Fibroblast of skin of left quadriceps (primary cell): Measurements from ENCODE around the gene PCP4L1.
"Not testable (repeated sequence)": the region's sequence is repeated elsewhere in the genome, so short reads cannot be mapped to it uniquely, and the experiment has no call there.

Experiments
- DNase-seq, 2 experiments: peaks; one replicate each; pipeline ENCODE4 v3.0.0-alpha.2; 2013; ENCODE audit warnings: low read depth in 2 of 2

Gene PCP4L1

DNA sequence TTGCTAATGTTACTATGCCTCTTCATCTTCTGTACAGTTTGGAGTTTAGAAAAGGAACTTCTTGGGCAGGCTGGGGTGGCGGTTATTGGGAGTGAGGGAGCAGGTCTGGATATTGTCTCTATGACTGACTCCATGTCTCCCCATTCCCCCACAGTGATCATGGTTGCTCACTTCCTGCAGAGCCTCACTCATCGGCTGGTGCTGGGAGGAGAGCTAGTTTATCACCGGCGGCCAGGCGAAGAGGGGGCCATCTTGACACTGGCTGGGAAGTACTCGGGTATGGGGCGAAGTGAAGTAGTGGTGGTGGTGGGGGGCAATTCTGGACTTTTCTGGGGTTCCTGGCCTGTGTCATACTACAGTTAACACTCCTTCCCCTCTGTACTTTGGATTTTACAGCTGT lies 30.5 kb upstream of the PCP4L1 start:
- DNase-seq: no peak

- DNase-seq: no peak
Observed at GRCh38 chr1:161229896-161230295, 28.6 kb upstream of the PCP4L1 start.

DNA sequence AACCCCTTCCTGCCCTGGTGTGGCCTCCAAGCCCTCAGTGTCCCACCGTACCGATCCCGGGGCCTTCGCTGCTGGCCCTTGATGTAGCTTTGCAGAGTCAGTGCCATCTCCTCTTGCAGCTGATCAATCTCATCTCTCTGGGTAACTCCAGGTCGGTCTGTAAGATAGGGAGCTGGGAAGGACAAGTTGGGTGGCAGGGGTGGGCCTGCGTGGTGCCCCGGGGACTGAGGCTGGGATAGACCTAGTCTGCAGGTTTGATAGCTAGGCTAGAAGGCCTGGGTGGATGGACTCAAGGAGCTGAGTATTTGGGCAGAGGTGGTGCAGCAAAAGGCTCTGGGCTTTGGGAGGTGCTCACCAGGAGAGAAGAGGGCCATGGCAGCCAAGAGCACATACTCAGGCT lies 27.8 kb upstream of the PCP4L1 start:
- DNase-seq: no peak

DNA sequence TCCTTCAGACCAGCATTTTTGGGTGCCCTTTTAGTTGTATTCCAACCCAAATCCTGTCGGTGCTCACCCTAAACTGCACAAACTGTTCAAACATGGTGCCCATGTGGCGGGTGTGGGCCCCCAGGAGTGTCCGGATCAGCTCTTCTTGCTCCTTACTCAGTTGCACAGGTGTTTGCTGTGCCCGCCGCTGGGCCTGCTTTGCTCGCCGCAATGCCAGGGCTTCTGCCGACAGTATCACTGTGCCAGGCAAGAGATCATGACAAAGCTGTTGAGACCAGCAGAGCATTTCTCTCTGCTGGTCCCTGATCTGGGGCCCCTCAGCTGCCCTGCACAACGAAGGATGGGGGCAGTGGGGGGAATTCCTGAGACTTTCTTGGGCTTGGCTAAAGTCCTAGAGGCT lies 25.4 kb upstream of the PCP4L1 start:
- DNase-seq: no peak

DNA sequence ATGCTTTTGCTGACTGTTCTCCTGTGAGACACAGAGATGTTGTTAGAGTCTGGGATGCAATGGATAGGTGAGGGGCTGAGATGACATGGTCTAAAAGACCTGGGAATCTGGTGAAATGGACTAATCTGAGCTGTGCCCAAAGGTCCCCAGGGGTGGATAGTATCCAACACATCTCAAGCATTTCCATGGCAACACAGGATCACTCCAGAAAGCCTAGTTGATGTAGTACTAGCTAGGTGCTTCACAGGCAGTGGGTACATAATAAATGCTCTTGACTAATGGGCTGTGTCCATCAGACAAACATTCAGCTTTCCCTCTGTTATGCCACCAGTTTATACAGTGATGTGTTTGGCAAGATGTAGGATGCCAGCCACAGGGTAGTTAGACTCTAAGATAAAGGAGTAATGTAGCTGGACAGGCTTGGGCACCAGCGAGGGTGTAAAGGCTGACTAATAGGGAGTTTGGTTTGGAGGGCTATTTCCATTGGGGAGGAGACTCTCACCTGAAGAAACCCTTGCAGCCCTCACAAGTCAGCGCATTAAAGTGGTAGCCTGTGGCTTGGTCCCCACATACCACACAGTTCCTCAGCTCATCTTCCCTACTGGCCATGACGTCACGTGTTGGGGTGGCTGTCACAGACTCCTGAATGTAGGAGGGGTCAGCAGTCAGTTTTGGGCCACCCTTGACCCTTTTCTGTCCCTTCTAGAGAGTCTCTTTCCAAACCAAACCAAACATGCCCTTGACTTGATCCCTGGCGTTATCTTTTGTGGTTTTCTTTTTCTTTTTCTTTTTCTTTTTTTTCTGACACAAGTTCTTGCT lies 22.4 kb upstream of the PCP4L1 start:
- no peak for DNase-seq

GRCh38 chr1:161238039-161238473 lies 20.5 kb upstream of the PCP4L1 start, which contains the start of gene NR1I3:
Gene NR1I3, minus strand, starts transcription at chr1:161238203. Its CDS starts 1,638 bp downstream, at chr1:161236565.
- DNase-seq: no peak

DNA sequence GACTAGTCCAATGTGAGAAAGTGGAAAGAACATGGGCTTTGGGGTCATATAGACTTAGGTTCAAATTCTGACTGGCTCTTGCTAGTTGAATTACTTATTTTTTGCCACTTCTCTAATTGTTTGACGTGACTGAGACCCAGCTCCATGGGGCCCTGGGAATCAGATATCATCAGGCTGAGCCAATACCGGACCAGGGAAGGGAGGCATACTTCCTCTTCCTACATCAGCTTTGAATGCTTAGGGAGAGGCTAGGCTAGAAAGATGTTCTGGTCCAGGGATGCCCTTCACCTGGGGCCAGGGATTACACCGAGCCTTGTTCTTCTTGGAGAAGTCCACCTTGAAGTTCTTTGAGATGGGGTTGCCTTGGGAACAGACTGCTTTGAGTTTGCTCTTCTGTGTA lies 16.9 kb upstream of the PCP4L1 start:
- DNase-seq: no peak

- no peak for DNase-seq
Observed at GRCh38 chr1:161242313-161242712, 16.2 kb upstream of the PCP4L1 start.

GRCh38 chr1:161244888-161245287 lies 13.7 kb upstream of the PCP4L1 start:
- no peak for DNase-seq

DNA sequence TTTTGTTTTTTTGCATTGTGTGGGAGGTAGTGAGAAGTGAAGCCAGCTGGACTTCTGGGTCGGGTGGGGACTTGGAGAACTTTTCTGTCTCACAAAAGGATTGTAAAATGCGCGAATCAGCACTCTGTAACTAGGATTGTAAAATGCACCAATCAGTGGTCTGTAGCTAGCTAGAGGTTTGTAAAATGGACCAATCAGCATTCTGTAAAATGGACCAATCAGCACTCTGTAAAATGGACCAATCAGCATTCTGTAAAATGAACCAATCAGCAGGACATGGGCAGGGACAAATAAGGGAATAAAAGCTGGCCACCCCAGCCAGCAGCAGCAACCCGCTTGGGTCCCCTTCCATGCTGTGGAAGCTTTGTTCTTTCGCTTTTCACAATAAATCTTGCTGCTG lies 8.4 kb upstream of the PCP4L1 start:
- not testable (repeated sequence) for DNase-seq

- DNase-seq: no peak
Observed at GRCh38 chr1:161250829-161251228, 7.7 kb upstream of the PCP4L1 start.

- DNase-seq: no peak
Observed at GRCh38 chr1:161251579-161251978, 7.0 kb upstream of the PCP4L1 start.

DNA sequence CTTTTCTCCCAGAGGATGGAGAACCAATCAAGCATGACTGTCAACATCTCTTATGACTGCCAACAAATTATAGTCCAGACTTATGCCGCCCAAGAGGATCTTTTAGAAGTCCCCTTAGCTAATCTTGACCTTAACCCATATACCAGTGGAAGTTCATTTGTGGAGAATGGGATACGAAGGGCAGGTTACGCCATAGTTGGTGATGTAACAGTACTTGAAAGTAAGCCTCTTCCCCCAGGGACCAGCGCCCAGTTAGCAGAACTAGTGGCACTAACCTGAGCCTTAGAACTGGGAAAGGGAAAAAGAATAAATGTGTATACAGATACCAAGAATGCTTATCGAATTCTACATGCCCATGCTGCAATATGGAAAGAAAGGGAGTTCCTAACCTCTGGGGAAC lies 3.2 kb upstream of the PCP4L1 start:
- not testable (repeated sequence) for DNase-seq

GRCh38 chr1:161255955-161256520 lies 2.5 kb upstream of the PCP4L1 start:
- DNase-seq: not testable (repeated sequence)

DNA sequence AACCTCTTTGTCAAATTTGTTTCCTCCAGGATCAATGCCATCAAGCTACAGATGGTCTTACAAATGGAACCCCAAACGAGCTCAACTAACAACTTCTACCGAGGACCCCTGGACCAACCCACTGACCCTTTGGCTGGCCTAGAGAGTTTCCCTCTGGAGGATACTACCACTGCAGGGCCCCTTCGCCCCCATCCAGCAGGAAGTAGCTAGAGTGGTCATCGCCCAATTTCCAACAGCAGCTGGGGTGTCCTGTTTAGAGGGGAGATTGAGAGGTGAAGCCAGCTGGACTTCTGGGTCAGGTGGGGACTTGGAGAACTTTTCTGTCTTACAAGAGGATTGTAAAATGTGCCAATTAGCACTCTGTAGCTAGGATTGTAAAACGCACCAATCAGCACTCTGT lies 1.4 kb upstream of the PCP4L1 start:
- not testable (repeated sequence) for DNase-seq

GRCh38 chr1:161259345-161259702 lies 779 bp downstream of the PCP4L1 start:
- no peak for DNase-seq

DNA sequence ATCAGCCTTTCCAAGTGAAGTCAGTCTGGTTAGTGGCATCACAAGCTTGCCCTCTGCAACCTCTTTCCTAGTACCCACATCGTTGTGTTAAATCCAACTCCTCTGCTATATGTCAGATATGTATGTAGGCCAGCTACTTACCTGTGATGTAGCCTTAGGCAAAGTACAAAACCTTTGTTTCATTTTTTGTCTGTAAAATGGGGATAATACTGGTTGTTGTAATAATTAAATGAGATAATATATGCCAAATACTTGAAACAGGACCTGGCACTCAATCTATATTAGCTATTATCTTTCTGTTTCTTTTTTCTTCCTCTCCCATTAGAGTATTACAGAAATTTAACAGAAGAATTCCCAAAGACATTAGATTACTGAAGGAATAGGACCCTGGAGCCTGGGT lies 1.2 kb downstream of the PCP4L1 start:
- no peak for DNase-seq

DNA sequence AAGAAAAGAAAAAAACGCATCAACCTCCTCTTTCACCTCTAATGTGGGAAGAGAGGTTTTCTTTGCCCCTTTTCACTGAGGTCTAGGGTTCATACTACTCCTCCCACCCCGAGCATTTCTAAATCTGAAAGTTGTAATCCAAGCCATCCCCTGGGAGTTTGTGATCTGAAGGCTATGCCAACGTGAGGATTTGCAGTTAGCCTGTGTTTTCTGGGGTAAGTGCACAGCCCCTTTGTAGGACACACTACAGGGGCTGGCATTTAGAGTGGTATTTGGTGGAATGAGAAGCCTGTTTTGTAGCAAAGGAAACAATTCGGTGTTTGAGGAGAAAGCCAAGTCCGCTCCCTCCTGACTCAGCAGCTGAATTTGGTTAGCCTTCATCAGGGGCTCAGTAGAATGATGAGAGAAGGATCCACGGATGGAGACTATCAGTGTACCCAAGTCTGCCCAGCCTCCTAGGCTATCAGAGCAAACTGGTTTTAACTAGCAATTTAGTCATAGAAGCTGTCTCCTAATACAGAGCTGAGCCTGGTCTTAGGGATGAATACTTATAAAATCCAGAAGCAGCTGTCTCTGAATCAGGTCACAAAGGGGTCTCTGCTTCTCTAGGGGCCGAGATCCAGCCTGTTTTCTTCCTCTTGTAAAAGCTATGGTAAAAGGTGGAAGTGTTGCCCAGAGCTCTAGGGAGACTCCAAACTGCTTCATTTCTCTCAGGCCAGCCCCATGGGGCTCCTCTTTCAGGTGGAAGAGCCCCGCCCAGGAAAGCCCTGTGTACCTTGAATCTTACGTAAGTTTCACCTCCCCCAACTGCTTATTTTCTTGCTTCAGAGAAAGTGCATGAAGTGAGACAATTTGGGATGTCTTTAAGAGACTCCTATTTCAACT lies 2.1 kb downstream of the PCP4L1 start:
- no peak for DNase-seq

GRCh38 chr1:161261261-161262235 lies 3.0 kb downstream of the PCP4L1 start:
- no peak for DNase-seq

DNA sequence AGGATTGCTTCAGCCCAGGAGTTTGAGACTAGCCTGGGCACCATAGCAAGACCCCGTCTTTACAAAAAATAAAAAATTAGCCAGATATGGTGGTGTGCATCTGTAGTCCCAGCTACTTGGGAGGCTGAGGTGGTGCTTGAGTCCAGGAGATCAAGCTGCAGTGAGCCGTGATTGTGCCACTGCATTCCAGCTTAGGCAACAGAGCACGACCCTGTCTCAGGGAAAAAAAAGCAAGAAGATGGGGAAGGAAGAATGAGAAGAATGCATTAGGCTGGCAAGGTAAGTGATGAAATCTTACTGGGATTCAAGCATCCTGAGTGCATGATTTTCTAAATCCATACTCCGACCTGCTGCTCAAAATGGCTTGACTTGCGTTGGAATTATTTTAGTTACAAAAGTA lies 6.8 kb downstream of the PCP4L1 start:
- DNase-seq: no peak

- DNase-seq: no peak
Observed at GRCh38 chr1:161266202-161266601, 7.7 kb downstream of the PCP4L1 start.
